Measurements from ENCODE around the gene RNF144A. TPM values are rescaled to one million over a fixed set of nuclear protein-coding genes. Genes with fewer than 3 reads are reported as not detected.

The RNF144A gene
- total RNA-seq, 1 donor from 2014 or later = 52.8 TPM

DNA sequence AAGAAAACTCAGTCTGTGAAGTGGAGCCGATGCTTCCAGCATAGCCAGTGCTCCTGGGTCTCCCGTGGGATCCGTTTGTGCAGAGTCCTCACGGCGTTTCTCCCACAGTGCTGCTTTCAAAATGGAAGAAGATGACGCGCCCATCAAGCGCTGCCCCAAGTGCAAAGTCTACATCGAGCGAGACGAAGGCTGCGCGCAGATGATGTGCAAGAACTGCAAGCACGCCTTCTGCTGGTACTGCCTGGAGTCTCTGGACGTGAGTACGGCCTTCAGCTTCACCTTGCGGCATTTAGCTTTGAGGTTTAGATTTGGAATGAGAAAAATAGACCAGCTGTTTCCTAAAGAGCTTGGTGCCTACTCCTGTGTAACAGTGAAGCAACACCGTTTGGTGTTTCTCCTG, 107.0 kb downstream of the RNF144A start:
- peaks cover 55% of the 10 kb centered on the region for H3K4me1 Mint-ChIP-seq
- peaks cover 46% of the 10 kb centered on the region for H3K36me3 Mint-ChIP-seq
- no peaks in the 10 kb centered on the region for H3K9me3 Mint-ChIP-seq
- DNase-seq (ENCODE audit: low spot score in 2 of 2, unreplicated experiment in 2 of 2) = no peak
- no peak overlapping the region for H3K27ac Mint-ChIP-seq
- no peak overlapping the region for H3K4me3 Mint-ChIP-seq
- TF ChIP-seq, protein P1, sequence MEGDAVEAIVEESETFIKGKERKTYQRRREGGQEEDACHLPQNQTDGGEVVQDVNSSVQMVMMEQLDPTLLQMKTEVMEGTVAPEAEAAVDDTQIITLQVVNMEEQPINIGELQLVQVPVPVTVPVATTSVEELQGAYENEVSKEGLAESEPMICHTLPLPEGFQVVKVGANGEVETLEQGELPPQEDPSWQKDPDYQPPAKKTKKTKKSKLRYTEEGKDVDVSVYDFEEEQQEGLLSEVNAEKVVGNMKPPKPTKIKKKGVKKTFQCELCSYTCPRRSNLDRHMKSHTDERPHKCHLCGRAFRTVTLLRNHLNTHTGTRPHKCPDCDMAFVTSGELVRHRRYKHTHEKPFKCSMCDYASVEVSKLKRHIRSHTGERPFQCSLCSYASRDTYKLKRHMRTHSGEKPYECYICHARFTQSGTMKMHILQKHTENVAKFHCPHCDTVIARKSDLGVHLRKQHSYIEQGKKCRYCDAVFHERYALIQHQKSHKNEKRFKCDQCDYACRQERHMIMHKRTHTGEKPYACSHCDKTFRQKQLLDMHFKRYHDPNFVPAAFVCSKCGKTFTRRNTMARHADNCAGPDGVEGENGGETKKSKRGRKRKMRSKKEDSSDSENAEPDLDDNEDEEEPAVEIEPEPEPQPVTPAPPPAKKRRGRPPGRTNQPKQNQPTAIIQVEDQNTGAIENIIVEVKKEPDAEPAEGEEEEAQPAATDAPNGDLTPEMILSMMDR (IDR thresholded peaks at IDR 0.05; ENCODE audit: unreplicated experiment) = no peak
- H3K27me3 Mint-ChIP-seq (ENCODE audit: low read depth) = no peaks in the 10 kb centered on the region

DNA sequence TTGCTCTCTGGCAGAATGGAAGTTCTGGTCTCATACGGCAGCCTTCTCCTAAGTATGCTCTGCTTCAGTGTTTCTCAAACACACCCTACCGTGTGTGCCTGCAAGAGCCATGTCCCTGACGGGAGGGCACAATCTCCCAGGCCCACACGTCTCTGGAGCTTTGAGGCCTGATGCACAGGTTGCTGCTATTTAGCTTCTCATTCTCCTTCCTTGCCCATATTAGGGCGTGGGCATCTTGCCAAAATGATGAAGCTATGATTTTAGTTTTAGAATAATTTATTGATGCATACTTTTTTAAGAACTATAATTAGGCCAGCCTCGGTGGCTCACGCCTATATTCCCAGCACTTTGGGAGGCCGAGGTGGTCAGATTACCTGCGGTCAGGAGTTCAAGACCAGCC, 107.9 kb downstream of the RNF144A start:
- DNase-seq (ENCODE audit: low spot score in 2 of 2, unreplicated experiment in 2 of 2) = no peak
- peaks cover 48% of the 10 kb centered on the region for H3K4me1 Mint-ChIP-seq
- TF ChIP-seq, protein P1 (IDR thresholded peaks at IDR 0.05; ENCODE audit: unreplicated experiment) = no peak
- no peak overlapping the region for H3K27ac Mint-ChIP-seq
- H3K36me3 Mint-ChIP-seq = peaks cover 48% of the 10 kb centered on the region
- no peaks in the 10 kb centered on the region for H3K9me3 Mint-ChIP-seq
- no peak overlapping the region for H3K4me3 Mint-ChIP-seq
- H3K27me3 Mint-ChIP-seq (ENCODE audit: low read depth) = no peaks in the 10 kb centered on the region

DNA sequence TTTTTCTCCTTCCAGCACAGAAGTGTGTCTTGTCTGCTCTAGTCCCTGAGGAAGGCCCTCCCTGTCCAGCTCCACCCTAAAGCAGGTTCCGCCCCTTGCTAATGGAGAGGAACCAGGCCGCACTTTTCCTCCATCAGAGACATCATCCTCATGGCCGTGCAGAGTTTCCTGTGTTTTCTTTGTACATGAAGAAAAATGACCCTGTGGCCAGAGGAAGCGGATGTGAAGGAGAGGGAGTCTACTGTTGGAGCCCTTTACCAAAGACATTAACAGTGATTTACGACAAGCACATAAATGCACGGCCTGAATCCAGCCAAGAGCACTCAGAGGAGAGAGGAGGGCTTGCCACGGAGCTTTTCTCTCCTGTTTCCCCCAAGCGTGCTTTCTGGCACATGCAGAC, 109.5 kb downstream of the RNF144A start:
- no peaks in the 10 kb centered on the region for H3K27me3 Mint-ChIP-seq (ENCODE audit: low read depth)
- peaks cover 44% of the 10 kb centered on the region for H3K36me3 Mint-ChIP-seq
- no peak overlapping the region for H3K4me3 Mint-ChIP-seq
- H3K9me3 Mint-ChIP-seq = no peaks in the 10 kb centered on the region
- peak overlapping the region; percentile 86 for H3K27ac Mint-ChIP-seq
- peaks cover 44% of the 10 kb centered on the region for H3K4me1 Mint-ChIP-seq
- no peak for DNase-seq (ENCODE audit: low spot score in 2 of 2, unreplicated experiment in 2 of 2)
- TF ChIP-seq, protein P1 (IDR thresholded peaks at IDR 0.05; ENCODE audit: unreplicated experiment) = no peak

DNA sequence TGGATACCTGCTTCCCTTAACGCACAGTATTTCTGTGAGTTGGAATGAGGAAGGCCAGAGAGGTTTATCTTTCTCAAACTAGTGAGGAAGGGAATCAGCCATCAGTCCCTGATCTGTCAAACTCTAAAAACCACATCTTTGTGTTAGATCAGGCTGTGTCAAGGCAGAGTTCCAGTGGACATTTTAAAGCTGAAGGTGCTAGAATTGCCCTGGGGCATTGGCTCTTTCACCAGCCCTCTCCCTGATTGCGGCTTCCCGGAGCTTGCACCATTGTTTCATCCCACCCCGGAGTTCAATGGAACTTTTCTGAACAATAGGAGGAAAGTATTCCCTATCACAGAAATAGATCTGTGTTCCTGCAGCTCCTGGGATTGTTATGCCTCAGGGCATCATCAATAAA, 110.2 kb downstream of the RNF144A start:
- Mint-ChIP-seq H3K4me1 (peaks cover 39% of the 10 kb centered on the region), H3K27me3 (ENCODE audit: low read depth) (no peaks in the 10 kb centered on the region), H3K9me3 (no peaks in the 10 kb centered on the region), H3K27ac (peak overlapping the region; percentile 86), H3K4me3 (no peak overlapping the region), H3K36me3 (peaks cover 43% of the 10 kb centered on the region)
- no peak for DNase-seq (ENCODE audit: low spot score in 2 of 2, unreplicated experiment in 2 of 2)
- TF ChIP-seq, protein P1 (IDR thresholded peaks at IDR 0.05; ENCODE audit: unreplicated experiment) = no peak

DNA sequence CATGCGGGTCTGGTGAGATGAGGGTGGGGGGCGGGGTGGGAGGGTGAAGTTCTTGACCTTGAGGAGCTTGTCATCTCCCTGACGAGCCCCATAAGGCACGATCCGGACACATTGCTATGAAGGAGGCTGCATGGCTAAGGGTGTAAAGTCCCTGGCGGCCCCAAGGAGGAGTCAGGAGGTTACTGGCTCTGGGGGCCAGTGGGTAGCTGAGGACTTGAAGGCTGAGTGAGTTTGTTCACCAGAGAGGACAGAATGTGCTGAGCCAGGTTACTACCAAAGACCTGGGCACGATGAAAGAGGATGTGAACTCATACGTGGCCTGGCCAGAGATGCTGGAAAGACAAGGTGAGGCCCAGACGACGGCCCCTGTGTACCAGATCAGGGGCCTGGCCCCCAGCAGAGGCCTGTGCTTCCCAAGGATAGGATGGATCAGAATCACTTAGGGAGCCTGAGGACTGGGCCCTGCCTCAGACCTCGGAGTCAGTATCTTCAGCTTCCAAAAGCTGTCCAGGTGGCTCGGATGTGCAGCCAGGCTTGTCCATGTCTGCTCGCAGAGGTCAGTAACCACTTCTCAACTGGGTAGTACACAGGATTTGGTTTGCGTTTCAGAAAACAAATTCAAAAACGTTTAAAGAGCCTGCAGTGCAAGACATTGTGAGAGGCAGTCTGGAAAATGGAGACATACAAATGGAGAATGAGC, 110.9 kb downstream of the RNF144A start:
- Mint-ChIP-seq H3K9me3 (no peaks in the 10 kb centered on the region), H3K4me3 (no peak overlapping the region), H3K36me3 (peaks cover 50% of the 10 kb centered on the region), H3K27ac (no peak overlapping the region), H3K27me3 (ENCODE audit: low read depth) (no peaks in the 10 kb centered on the region), H3K4me1 (peaks cover 32% of the 10 kb centered on the region)
- TF ChIP-seq, protein P1 (IDR thresholded peaks at IDR 0.05; ENCODE audit: unreplicated experiment) = no peak
- DNase-seq (ENCODE audit: low spot score in 2 of 2, unreplicated experiment in 2 of 2) = no peak
